ENCODE results near the gene GPRIN2. TPM values are rescaled to one million over a fixed set of nuclear protein-coding genes. Genes with fewer than 3 reads are reported as not detected.

GPRIN2 gene
- total RNA-seq, 1 experiment from 2014 or later: not detected

DNA sequence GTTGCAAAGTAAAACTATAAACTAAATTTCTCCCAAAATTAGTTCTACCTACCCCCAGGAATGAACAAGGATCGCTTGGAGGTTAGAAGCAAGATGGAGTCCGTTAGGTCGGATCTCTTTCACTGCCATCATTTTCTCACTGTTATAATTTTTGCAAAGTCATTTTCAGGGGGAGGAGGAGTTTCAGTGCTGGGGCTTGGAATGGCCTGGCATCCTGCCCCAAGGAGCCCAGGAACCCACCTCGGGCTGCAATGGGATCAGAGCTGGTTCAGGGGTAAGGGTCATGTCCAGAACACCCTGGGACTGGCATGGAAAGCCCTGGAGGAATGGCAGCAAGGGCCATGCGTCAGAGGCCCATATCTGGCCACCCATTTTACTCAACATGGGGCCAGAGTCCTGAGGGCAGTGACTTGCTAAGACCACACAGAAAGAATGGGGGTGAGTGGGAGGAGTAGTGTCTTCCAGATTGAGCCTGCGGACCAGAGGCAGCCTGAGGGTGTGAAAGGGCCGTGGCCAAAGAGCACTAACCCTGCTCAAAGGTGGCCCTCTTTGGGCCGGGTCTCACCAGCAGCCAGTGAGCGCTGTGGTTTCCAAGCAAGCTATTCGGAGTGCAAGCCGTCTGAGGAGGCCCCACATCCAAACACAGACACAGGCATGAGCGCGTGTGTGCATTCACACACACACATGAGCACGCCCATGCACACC lies 31.8 kb downstream of the GPRIN2 start:
- ChIA-PET POLR2A (ENCODE audit: low non-redundant PET) (no interaction called here), CTCF (no interaction called here)

DNA sequence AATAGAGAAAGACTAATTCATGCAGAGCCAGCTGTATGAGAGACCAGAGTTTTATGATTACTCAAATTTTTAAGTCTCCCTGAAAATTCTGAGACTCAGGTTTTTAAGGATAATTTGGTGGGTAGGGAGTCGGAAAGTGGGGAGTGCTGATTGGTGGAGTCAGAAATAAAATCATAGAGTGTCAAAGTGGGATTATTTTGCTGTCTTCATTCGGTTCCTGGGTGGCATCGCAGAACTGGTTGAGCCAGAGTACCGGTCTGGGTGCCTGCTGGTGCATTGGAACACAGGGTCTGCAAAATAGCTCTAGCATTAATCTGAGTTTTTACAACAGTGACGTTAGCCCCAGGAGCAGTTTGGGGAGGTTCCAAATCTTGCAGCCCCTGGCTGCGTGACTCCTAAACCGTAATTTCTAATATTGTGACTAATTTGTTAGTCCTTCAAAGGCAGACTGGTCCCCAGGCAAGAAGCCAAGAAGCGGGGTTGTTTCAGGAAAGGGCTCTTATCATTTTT lies 32.4 kb downstream of the GPRIN2 start:
- DNase-seq (ENCODE audit: low spot score): no peak
- intact Hi-C loops (cut with micrococcal nuclease; ENCODE audit: unreplicated experiment): no loop called here
- Histone ChIP-seq H3K4me1 (ENCODE audit: insufficient read depth, low read length, poor library complexity, severe bottlenecking) (peaks cover 14% of the 10 kb centered on the region), H3K36me3 (ENCODE audit: insufficient read depth, low read length, poor library complexity, severe bottlenecking) (no peaks in the 10 kb centered on the region), H3K27ac (ENCODE audit: low read depth, low read length, poor library complexity, severe bottlenecking) (no peak overlapping the region), H3K27me3 (replicated peaks; ENCODE audit: insufficient read depth, low read depth, low read length, poor library complexity) (no peaks in the 10 kb centered on the region), H3K9me3 (ENCODE audit: low read depth, low read length, poor library complexity, severe bottlenecking) (no peaks in the 10 kb centered on the region), H3K4me3 (ENCODE audit: low read depth, low read length, poor library complexity, severe bottlenecking) (no peak overlapping the region)
- CTCF ChIA-PET: no interaction called here
- POLR2A ChIA-PET (ENCODE audit: low non-redundant PET): no interaction called here
- BruUV-seq (replicated peaks): no TSS peak
- TF ChIP-seq, protein P1, sequence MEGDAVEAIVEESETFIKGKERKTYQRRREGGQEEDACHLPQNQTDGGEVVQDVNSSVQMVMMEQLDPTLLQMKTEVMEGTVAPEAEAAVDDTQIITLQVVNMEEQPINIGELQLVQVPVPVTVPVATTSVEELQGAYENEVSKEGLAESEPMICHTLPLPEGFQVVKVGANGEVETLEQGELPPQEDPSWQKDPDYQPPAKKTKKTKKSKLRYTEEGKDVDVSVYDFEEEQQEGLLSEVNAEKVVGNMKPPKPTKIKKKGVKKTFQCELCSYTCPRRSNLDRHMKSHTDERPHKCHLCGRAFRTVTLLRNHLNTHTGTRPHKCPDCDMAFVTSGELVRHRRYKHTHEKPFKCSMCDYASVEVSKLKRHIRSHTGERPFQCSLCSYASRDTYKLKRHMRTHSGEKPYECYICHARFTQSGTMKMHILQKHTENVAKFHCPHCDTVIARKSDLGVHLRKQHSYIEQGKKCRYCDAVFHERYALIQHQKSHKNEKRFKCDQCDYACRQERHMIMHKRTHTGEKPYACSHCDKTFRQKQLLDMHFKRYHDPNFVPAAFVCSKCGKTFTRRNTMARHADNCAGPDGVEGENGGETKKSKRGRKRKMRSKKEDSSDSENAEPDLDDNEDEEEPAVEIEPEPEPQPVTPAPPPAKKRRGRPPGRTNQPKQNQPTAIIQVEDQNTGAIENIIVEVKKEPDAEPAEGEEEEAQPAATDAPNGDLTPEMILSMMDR (conservative IDR thresholded peaks at IDR 0.05; ENCODE audit: low read depth, low read length): no peak
- no peak for TF ChIP-seq EZH2 (IDR thresholded peaks at IDR 0.05; ENCODE audit: borderline replicate concordance, low read depth, low read length, poor library complexity, severe bottlenecking)

More for the DNA sequence above, 31.8 kb downstream of the GPRIN2 start:
- Histone ChIP-seq H3K27me3 (replicated peaks; ENCODE audit: insufficient read depth, low read depth, low read length, poor library complexity) (no peaks in the 10 kb centered on the region), H3K4me3 (ENCODE audit: low read depth, low read length, poor library complexity, severe bottlenecking) (no peak overlapping the region), H3K36me3 (ENCODE audit: insufficient read depth, low read length, poor library complexity, severe bottlenecking) (no peaks in the 10 kb centered on the region), H3K9me3 (ENCODE audit: low read depth, low read length, poor library complexity, severe bottlenecking) (no peaks in the 10 kb centered on the region), H3K27ac (ENCODE audit: low read depth, low read length, poor library complexity, severe bottlenecking) (peak overlapping the region; percentile 13), H3K4me1 (ENCODE audit: insufficient read depth, low read length, poor library complexity, severe bottlenecking) (peaks cover 14% of the 10 kb centered on the region)
- intact Hi-C loops (cut with micrococcal nuclease; ENCODE audit: unreplicated experiment): no loop called here
- peak; percentile 62 for DNase-seq (ENCODE audit: low spot score)
- no peak for TF ChIP-seq EZH2 (IDR thresholded peaks at IDR 0.05; ENCODE audit: borderline replicate concordance, low read depth, low read length, poor library complexity, severe bottlenecking)
- TF ChIP-seq, protein P1 (conservative IDR thresholded peaks at IDR 0.05; ENCODE audit: low read depth, low read length): no peak
- BruUV-seq (replicated peaks): no TSS peak

DNA sequence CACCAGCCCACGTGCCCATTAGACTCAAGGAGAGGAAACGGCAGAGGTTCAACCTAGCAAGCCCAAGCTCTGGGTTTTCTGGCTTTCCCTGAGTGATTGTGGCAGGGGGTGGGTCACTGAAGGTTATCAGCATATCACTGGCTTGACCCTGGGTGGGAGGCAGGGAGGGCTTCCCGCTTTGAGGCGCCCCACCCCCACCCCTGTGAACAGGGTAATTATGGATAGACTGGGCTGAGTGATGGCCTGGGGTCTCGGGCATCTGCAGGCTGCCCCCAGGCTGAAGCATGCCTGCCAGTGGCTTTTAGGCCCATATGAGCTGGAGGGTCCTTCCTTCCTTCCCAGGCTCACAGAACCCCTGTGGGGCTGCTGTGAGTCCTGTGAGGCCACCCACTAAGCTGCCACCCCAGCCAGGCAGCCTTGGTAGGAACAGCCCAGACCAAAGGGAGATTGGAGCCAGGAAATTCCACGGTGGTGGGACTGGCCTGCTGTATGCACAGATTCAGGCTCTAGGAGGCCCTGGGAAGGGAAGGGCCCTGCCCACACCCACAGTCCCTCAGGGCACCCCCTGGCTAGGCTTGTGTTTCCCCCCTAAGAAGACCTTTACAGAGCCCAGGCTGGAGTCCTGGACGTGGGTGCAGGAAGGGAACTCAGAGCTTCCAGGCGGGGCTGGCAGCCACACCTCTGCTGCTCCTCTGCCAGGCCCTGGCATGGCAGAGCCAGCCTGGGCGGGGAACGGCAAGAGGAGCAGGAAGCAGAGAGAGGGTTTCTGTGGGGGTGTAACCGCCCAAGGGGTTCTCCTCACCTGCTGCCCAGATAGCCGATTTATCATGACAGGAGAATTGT lies 33.1 kb downstream of the GPRIN2 start:
- no peak overlapping the region for H3K27ac ChIP-seq (ENCODE audit: low read depth, low read length, poor library complexity, severe bottlenecking)
- ChIA-PET POLR2A (ENCODE audit: low non-redundant PET) (no interaction called here), CTCF (no interaction called here)
- intact Hi-C loops (cut with micrococcal nuclease; ENCODE audit: unreplicated experiment): no loop called here
- H3K27me3 ChIP-seq (replicated peaks; ENCODE audit: insufficient read depth, low read depth, low read length, poor library complexity): no peaks in the 10 kb centered on the region
- BruUV-seq (replicated peaks): no TSS peak
- TF ChIP-seq EZH2 (IDR thresholded peaks at IDR 0.05; ENCODE audit: borderline replicate concordance, low read depth, low read length, poor library complexity, severe bottlenecking): no peak
- TF ChIP-seq, protein P1 (conservative IDR thresholded peaks at IDR 0.05; ENCODE audit: low read depth, low read length): no peak
- no peaks in the 10 kb centered on the region for H3K9me3 ChIP-seq (ENCODE audit: low read depth, low read length, poor library complexity, severe bottlenecking)
- peaks cover 14% of the 10 kb centered on the region for H3K4me1 ChIP-seq (ENCODE audit: insufficient read depth, low read length, poor library complexity, severe bottlenecking)
- no peak overlapping the region for H3K4me3 ChIP-seq (ENCODE audit: low read depth, low read length, poor library complexity, severe bottlenecking)
- DNase-seq (ENCODE audit: low spot score): no peak
- H3K36me3 ChIP-seq (ENCODE audit: insufficient read depth, low read length, poor library complexity, severe bottlenecking): no peaks in the 10 kb centered on the region
